ENCODE results near the gene MAPK6. TPM values are rescaled to one million over a fixed set of nuclear protein-coding genes. Genes with fewer than 3 reads are reported as not detected.

The MAPK6 gene
- total and polyA plus RNA-seq, 2 donors (not counting 1 experiment from before 2014, with no cell fraction given): 3.2 to 17.9 TPM

DNA sequence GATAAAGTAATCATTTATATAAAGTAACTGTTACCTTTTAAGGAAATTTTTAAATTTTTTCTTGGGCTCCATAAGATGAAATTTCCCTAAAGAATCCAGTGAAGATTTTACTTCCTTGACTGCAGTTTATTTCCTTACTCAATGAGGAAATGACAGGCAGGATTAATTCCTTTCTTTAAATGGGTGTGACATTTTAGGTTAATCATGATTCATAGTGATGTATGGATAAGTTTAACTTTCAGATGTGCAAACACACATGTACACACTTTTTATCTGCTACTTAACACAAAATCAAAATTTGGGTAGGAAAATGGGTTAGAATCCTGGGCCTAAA is 36.3 kb upstream of the MAPK6 start:
- CTCF ChIA-PET: interaction anchor here (1.3 kb wide), 1 partner anchor 96 kb away, joined by 6 read pairs; no protein-coding TSS in a partner anchor
- no peak overlapping the region for H3K4me3 ChIP-seq (ENCODE audit: control extremely low read depth in 1 of 5, extremely low read depth in 1 of 5, insufficient read depth in 1 of 5, low read depth in 2 of 5, low read length in 4 of 5)
- no peaks in the 10 kb centered on the region for H3K36me3 ChIP-seq (replicated peaks in 1 of 2; ENCODE audit: control extremely low read depth in 1 of 2, control insufficient read depth in 1 of 2, extremely low read depth in 1 of 2, insufficient read depth in 2 of 2, low read length in 1 of 2)
- DNase-seq: no peak
- no peaks in the 10 kb centered on the region for H3K27me3 Mint-ChIP-seq
- no peaks in the 10 kb centered on the region for H3K9me3 Mint-ChIP-seq (ENCODE audit: insufficient read depth)
- H3K79me2 ChIP-seq (ENCODE audit: control insufficient read depth, insufficient read depth, low read length): no peaks in the 10 kb centered on the region
- intact Hi-C loops (cut with micrococcal nuclease): loop anchor here (1.0 to 5.0 kb wide), 4 partner anchors 64 to 245 kb away; no protein-coding TSS in a partner anchor
- peaks cover 6 to 8% of the 10 kb centered on the region in 2 donors for H3K4me1 ChIP-seq (ENCODE audit: control insufficient read depth in 2 of 2, insufficient read depth in 2 of 2, low read length in 2 of 2)
- H3K4me1 Mint-ChIP-seq: peaks cover 9% of the 10 kb centered on the region
- POLR2A ChIA-PET: no interaction called here
- no peaks in the 10 kb centered on the region for H3K27me3 ChIP-seq (replicated peaks in 1 of 4; ENCODE audit: control extremely low read depth in 1 of 4, control insufficient read depth in 3 of 4, insufficient read depth in 4 of 4, low read length in 3 of 4)
- H3K4me2 ChIP-seq (replicated peaks; ENCODE audit: low read depth, low read length, poor library complexity, severe bottlenecking): no peak overlapping the region
- no peak overlapping the region for H2AFZ ChIP-seq (ENCODE audit: insufficient read depth, low read depth, low read length, poor library complexity, severe bottlenecking)
- no peaks in the 10 kb centered on the region for H3K9me3 ChIP-seq (ENCODE audit: control extremely low read depth in 1 of 3, control insufficient read depth in 2 of 3, insufficient read depth in 1 of 3, low read length in 2 of 3)
- H4K20me1 ChIP-seq (ENCODE audit: control insufficient read depth, insufficient read depth, low read length, poor library complexity, severe bottlenecking): no peaks in the 10 kb centered on the region
- no peak for TF ChIP-seq EZH2 (IDR thresholded peaks at IDR 0.05; ENCODE audit: borderline replicate concordance, insufficient read depth, low read depth, low read length, poor library complexity, severe bottlenecking)
- TF ChIP-seq, protein P1, sequence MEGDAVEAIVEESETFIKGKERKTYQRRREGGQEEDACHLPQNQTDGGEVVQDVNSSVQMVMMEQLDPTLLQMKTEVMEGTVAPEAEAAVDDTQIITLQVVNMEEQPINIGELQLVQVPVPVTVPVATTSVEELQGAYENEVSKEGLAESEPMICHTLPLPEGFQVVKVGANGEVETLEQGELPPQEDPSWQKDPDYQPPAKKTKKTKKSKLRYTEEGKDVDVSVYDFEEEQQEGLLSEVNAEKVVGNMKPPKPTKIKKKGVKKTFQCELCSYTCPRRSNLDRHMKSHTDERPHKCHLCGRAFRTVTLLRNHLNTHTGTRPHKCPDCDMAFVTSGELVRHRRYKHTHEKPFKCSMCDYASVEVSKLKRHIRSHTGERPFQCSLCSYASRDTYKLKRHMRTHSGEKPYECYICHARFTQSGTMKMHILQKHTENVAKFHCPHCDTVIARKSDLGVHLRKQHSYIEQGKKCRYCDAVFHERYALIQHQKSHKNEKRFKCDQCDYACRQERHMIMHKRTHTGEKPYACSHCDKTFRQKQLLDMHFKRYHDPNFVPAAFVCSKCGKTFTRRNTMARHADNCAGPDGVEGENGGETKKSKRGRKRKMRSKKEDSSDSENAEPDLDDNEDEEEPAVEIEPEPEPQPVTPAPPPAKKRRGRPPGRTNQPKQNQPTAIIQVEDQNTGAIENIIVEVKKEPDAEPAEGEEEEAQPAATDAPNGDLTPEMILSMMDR (IDR thresholded peaks at IDR 0.05): no peak
- H3K27ac Mint-ChIP-seq: no peak overlapping the region
- no peak overlapping the region for H3K27ac ChIP-seq (ENCODE audit: low read length in 2 of 2)
- no peak overlapping the region for H3K9ac ChIP-seq (ENCODE audit: low read length)
- ATAC-seq (ENCODE audit: low read depth): no peak
- no peak overlapping the region for H3K4me3 Mint-ChIP-seq

DNA sequence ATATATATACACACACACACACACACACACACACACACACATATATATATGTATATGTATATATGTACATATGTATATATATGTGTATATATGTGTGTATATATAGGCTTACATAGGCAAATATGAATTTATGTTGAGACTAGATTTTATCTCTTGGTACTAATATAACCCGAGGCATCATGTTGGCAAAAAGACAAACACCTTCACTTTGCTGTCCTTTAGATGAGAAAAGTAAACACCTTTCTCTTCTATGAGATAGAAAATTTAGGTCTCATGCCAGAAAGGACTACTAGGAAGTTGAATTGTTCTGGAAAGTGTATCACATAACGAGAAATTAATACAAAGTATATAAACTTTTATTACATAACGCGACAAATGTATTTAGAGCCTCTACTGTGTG is 27.9 kb upstream of the MAPK6 start:
- no peaks in the 10 kb centered on the region for H3K9me3 ChIP-seq (ENCODE audit: control extremely low read depth in 1 of 3, control insufficient read depth in 2 of 3, insufficient read depth in 1 of 3, low read length in 2 of 3)
- intact Hi-C loops (cut with micrococcal nuclease): no loop called here
- H3K4me1 ChIP-seq (ENCODE audit: control insufficient read depth in 2 of 2, insufficient read depth in 2 of 2, low read length in 2 of 2): no peaks in the 10 kb centered on the region
- Mint-ChIP-seq H3K27me3 (no peaks in the 10 kb centered on the region), H3K4me3 (no peak overlapping the region), H3K9me3 (ENCODE audit: insufficient read depth) (no peaks in the 10 kb centered on the region), H3K27ac (no peak overlapping the region), H3K4me1 (no peaks in the 10 kb centered on the region)
- H4K20me1 ChIP-seq (ENCODE audit: control insufficient read depth, insufficient read depth, low read length, poor library complexity, severe bottlenecking): no peaks in the 10 kb centered on the region
- H3K79me2 ChIP-seq (ENCODE audit: control insufficient read depth, insufficient read depth, low read length): no peaks in the 10 kb centered on the region
- POLR2A ChIA-PET: no interaction called here
- no peak overlapping the region for H3K4me3 ChIP-seq (ENCODE audit: control extremely low read depth in 1 of 5, extremely low read depth in 1 of 5, insufficient read depth in 1 of 5, low read depth in 2 of 5, low read length in 4 of 5)
- no peak for ATAC-seq (ENCODE audit: low read depth)
- DNase-seq: no peak
- TF ChIP-seq, protein P1 (IDR thresholded peaks at IDR 0.05): no peak
- TF ChIP-seq EZH2 (IDR thresholded peaks at IDR 0.05; ENCODE audit: borderline replicate concordance, insufficient read depth, low read depth, low read length, poor library complexity, severe bottlenecking): no peak
- H3K9ac ChIP-seq (ENCODE audit: low read length): no peak overlapping the region
- H3K27me3 ChIP-seq (replicated peaks in 1 of 4; ENCODE audit: control extremely low read depth in 1 of 4, control insufficient read depth in 3 of 4, insufficient read depth in 4 of 4, low read length in 3 of 4): no peaks in the 10 kb centered on the region
- H2AFZ ChIP-seq (ENCODE audit: insufficient read depth, low read depth, low read length, poor library complexity, severe bottlenecking): no peak overlapping the region
- H3K27ac ChIP-seq (ENCODE audit: low read length in 2 of 2): no peak overlapping the region
- CTCF ChIA-PET: no interaction called here
- H3K36me3 ChIP-seq (replicated peaks in 1 of 2; ENCODE audit: control extremely low read depth in 1 of 2, control insufficient read depth in 1 of 2, extremely low read depth in 1 of 2, insufficient read depth in 2 of 2, low read length in 1 of 2): no peaks in the 10 kb centered on the region
- WGBS (ENCODE audit: insufficient coverage): no CpG with 5 or more reads among the region's 4 CpGs
- H3K4me2 ChIP-seq (replicated peaks; ENCODE audit: low read depth, low read length, poor library complexity, severe bottlenecking): no peak overlapping the region
